Measurements from ENCODE around the gene KCTD10. TPM values are rescaled to one million over a fixed set of nuclear protein-coding genes. Genes with fewer than 3 reads are reported as not detected.

The KCTD10 gene
- total RNA-seq, 4 donors from 2014 or later = 52.4 to 70.9 (median 65.2) TPM

- TF ChIP-seq CTCF (IDR thresholded peaks at IDR 0.05; ENCODE audit: low read depth) = no peak
Observed at GRCh38 chr12:109503611-109504010, 26.5 kb upstream of the KCTD10 start.

GRCh38 chr12:109502332-109502731 is 25.2 kb upstream of the KCTD10 start:
- no peak for TF ChIP-seq CTCF (IDR thresholded peaks at IDR 0.05; ENCODE audit: low read depth)

GRCh38 chr12:109501299-109501698 is 24.2 kb upstream of the KCTD10 start:
- TF ChIP-seq CTCF (IDR thresholded peaks at IDR 0.05; ENCODE audit: low read depth) = no peak

- TF ChIP-seq CTCF (IDR thresholded peaks at IDR 0.05; ENCODE audit: low read depth) = no peak
Observed at GRCh38 chr12:109500406-109501185, 23.5 kb upstream of the KCTD10 start.

- TF ChIP-seq CTCF (IDR thresholded peaks at IDR 0.05; ENCODE audit: low read depth) = no peak
Observed at GRCh38 chr12:109497675-109498074, 20.6 kb upstream of the KCTD10 start.

- TF ChIP-seq CTCF (IDR thresholded peaks at IDR 0.05; ENCODE audit: low read depth) = no peak
Observed at GRCh38 chr12:109496306-109496705, 19.2 kb upstream of the KCTD10 start.

- no peak for TF ChIP-seq CTCF (IDR thresholded peaks at IDR 0.05; ENCODE audit: low read depth)
Observed at GRCh38 chr12:109495012-109495411, 17.9 kb upstream of the KCTD10 start.
